GM12878 (cell line): ENCODE measurements around the gene ADARB1. TPM values are rescaled to one million over a fixed set of nuclear protein-coding genes. Genes with fewer than 3 reads are reported as not detected.

Source experiments
- ATAC-seq: fragments of 200-7000 bp; cut with Tn5 transposase; 3 replicates; pipeline ENCODE4 v1.9.1; 2020; ENCODE audit warnings: mild to moderate bottlenecking, moderate library complexity
- BruUV-seq: library from RNA; stranded (reverse); fragments of 400-500 nt; replicated peaks from 2 replicates; lab custom pipeline; 2021; lab: Mats Ljungman, UMichigan
- CTCF ChIA-PET: fragments of 300-600 bp; sonication (Branson Sonifier 250); formaldehyde crosslinking; extraction: SDS; loops from one replicate; lab custom pipeline; 2021; ENCODE audit warnings: inconsistent platforms; lab: Yijun Ruan, JAX
- POLR2A ChIA-PET: fragments of 350-600 bp; formaldehyde crosslinking; extraction: SDS; loops from one replicate; lab custom pipeline; 2021; ENCODE audit warnings: inconsistent platforms; lab: Charles Lee
- RAD21 ChIA-PET: fragments of 300-600 bp; sonication (Branson Sonifier 250); formaldehyde crosslinking; loops from one replicate; lab custom pipeline; 2023; ENCODE audit warnings: antibody characterized with exemption; ENCODE audit not compliant: unreplicated experiment; lab: Charles Lee
- SMC1A ChIA-PET: fragments of 300-600 bp; sonication (Branson Sonifier 250); formaldehyde crosslinking; loops from one replicate; lab custom pipeline; 2023; ENCODE audit not compliant: unreplicated experiment, uncharacterized antibody; lab: Charles Lee
- DNase-seq: peaks from one replicate; pipeline ENCODE4 v3.0.0-alpha.2; 2011; ENCODE audit warnings: low read depth, low spot score
- FAIRE-seq: peaks from 3 replicates; lab custom pipeline; 2011; peaks lifted over from hg19 to GRCh38; lab: Jason Lieb, UNC
- H2AFZ ChIP-seq: 2 replicates; pipeline ENCODE4 v1.6.0; 2011; ENCODE audit warnings: low read depth, low read length, control low read depth; ENCODE audit not compliant: control insufficient read depth
- H3K27ac ChIP-seq: 2 replicates; pipeline ENCODE4 v1.5.1; 2011; ENCODE audit warnings: control low read depth; ENCODE audit not compliant: control insufficient read depth, insufficient read depth
- H3K27me3 ChIP-seq, 2 experiments: replicated peaks in 1 of 2; 2 replicates each; pipeline versions ENCODE4 v1.6.0 to v1.6.1; 2011; ENCODE audit warnings: low read length in 1 of 2; ENCODE audit not compliant: control insufficient read depth in 2 of 2, insufficient read depth in 2 of 2
- H3K36me3 ChIP-seq, 2 experiments: 2 replicates each; pipeline ENCODE4 v1.5.1; 2011; ENCODE audit warnings: low read length in 1 of 2; ENCODE audit not compliant: control insufficient read depth in 2 of 2, insufficient read depth in 2 of 2
- H3K4me1 ChIP-seq: 2 replicates; pipeline ENCODE4 v1.6.1; 2011; ENCODE audit warnings: mild to moderate bottlenecking, low read length, moderate library complexity, mixed read lengths; ENCODE audit not compliant: control insufficient read depth, insufficient read depth
- H3K4me2 ChIP-seq: 2 replicates; pipeline ENCODE4 v1.6.0; 2011; ENCODE audit warnings: control low read depth; ENCODE audit not compliant: control insufficient read depth, insufficient read depth
- H3K4me3 ChIP-seq: fragments of 200-600 bp; sonication (generic); 2 replicates; pipeline ENCODE4 v1.5.1; 2016
- H3K79me2 ChIP-seq: 2 replicates; pipeline ENCODE4 v1.6.0; 2011; ENCODE audit warnings: low read length; ENCODE audit not compliant: control insufficient read depth, insufficient read depth
- H3K9ac ChIP-seq: 2 replicates; pipeline ENCODE4 v1.8.0; 2011; ENCODE audit warnings: low read length, control low read depth, mixed read lengths; ENCODE audit not compliant: control insufficient read depth, insufficient read depth
- H3K9me3 ChIP-seq: replicated peaks from 3 replicates; pipeline ENCODE4 v1.5.1; 2011; ENCODE audit warnings: mild to moderate bottlenecking, low read length; ENCODE audit not compliant: control insufficient read depth, insufficient read depth
- H4K20me1 ChIP-seq: 2 replicates; pipeline ENCODE4 v1.6.0; 2011; ENCODE audit not compliant: control insufficient read depth, insufficient read depth
- BACH1 ChIP-seq: fragments of 450-650 bp; IDR thresholded peaks from 2 replicates; pipeline ENCODE4 v1.6.1; 2017; ENCODE audit warnings: mild to moderate bottlenecking, borderline replicate concordance
- BMI1 ChIP-seq: fragments of 450-650 bp; IDR thresholded peaks from 2 replicates; pipeline ENCODE4 v1.6.1; 2016; ENCODE audit warnings: mild to moderate bottlenecking, moderate library complexity, borderline replicate concordance
- DPF2 ChIP-seq: fragments of 450-650 bp; IDR thresholded peaks from 2 replicates; pipeline ENCODE4 v1.6.1; 2017; ENCODE audit warnings: mild to moderate bottlenecking
- GATAD2B ChIP-seq: fragments of 450-650 bp; conservative IDR thresholded peaks from 2 replicates; pipeline ENCODE4 v1.6.1; 2017; ENCODE audit warnings: low read depth, mild to moderate bottlenecking, moderate library complexity
- HDAC6 ChIP-seq: fragments of 200-600 bp; sonication (generic); IDR thresholded peaks from one replicate; pipeline ENCODE4 v1.8.0; 2017; ENCODE audit warnings: antibody characterized with exemption; ENCODE audit not compliant: unreplicated experiment
- IKZF1 ChIP-seq: fragments of 450-650 bp; conservative IDR thresholded peaks from 2 replicates; pipeline ENCODE4 v1.6.1; 2017; ENCODE audit warnings: antibody characterized with exemption, mild to moderate bottlenecking
- IRF5 ChIP-seq: fragments of 450-650 bp; IDR thresholded peaks from 2 replicates; pipeline ENCODE4 v1.6.1; 2017; ENCODE audit warnings: borderline replicate concordance
- LARP7 ChIP-seq: fragments of 450-650 bp; IDR thresholded peaks from 2 replicates; pipeline ENCODE4 v1.6.1; 2017; ENCODE audit warnings: mild to moderate bottlenecking
- MEF2B ChIP-seq: fragments of 450-650 bp; IDR thresholded peaks from 2 replicates; pipeline ENCODE4 v1.6.1; 2018; ENCODE audit warnings: mild to moderate bottlenecking, moderate library complexity; ENCODE audit not compliant: partially characterized antibody, poor library complexity, severe bottlenecking
- NFIC ChIP-seq: IDR thresholded peaks from 2 replicates; pipeline ENCODE4 v1.6.1; 2012; ENCODE audit warnings: low read depth, mild to moderate bottlenecking, inconsistent platforms, low read length, moderate library complexity
- NFXL1 ChIP-seq: fragments of 450-650 bp; IDR thresholded peaks from 2 replicates; pipeline ENCODE4 v1.6.1; 2017; ENCODE audit warnings: antibody characterized with exemption, mild to moderate bottlenecking, borderline replicate concordance
- NR2F1 ChIP-seq: fragments of 450-650 bp; conservative IDR thresholded peaks from 2 replicates; pipeline ENCODE4 v1.6.1; 2017; ENCODE audit warnings: mild to moderate bottlenecking
- RCOR1 ChIP-seq: conservative IDR thresholded peaks from 2 replicates; pipeline ENCODE4 v1.6.1; 2012; ENCODE audit warnings: low read depth, low read length, improper control_type of control experiment
- SREBF2 ChIP-seq: IDR thresholded peaks from 2 replicates; pipeline ENCODE4 v1.6.1; 2012; ENCODE audit warnings: mild to moderate bottlenecking, low read length
- YBX1 ChIP-seq: fragments of 450-650 bp; IDR thresholded peaks from 2 replicates; pipeline ENCODE4 v1.6.1; 2016; ENCODE audit warnings: antibody characterized with exemption
- ZNF217 ChIP-seq: fragments of 450-650 bp; IDR thresholded peaks from 2 replicates; pipeline ENCODE4 v1.6.1; 2017; ENCODE audit warnings: antibody characterized with exemption, mild to moderate bottlenecking
- WGBS: methylation state at CpG from one replicate; pipeline ENCODE4 v1.1.6; 2016; ENCODE audit warnings: low lambda C conversion rate; ENCODE audit not compliant: insufficient replicate concordance, insufficient coverage; ENCODE audit errors: missing lambda C conversion rate; 5-methylcytosine and 5-hydroxymethylcytosine counted together
- in situ Hi-C: fragments of 300-500 bp; cut with MboI; formaldehyde crosslinking; loops from 9 replicates; pipeline ENCODE4 v1.14.3; 2018; ENCODE audit warnings: mixed read lengths
- intact Hi-C: fragments of 100-400 bp; cut with micrococcal nuclease; formaldehyde crosslinking; loops from one replicate; pipeline ENCODE4 v1.14.2; 2022; ENCODE audit not compliant: unreplicated experiment
- polyA plus RNA-seq, 11 experiments: library from polyadenylated mRNA; depleted of rRNA in 4 of 11; unstranded in 6 of 11; stranded (reverse) in 5 of 11; fragments of >200 nt; fragmentation: Nextera tagmentation in 4 of 11; fragmentation: Illumina TruSeq in 1 of 11; extraction: Ambion mirVana in 4 of 11; extraction: Trizol in 1 of 11; gene quantifications; 1 replicate in 1 of 11; 2 replicates in 10 of 11; pipeline versions ENCODE4 v1.2.1 to v1.2.3, GENCODE V29; 2011 to 2016; ENCODE audit warnings: inconsistent platforms in 2 of 11, missing spikeins in 2 of 11, low read depth in 1 of 11
- total RNA-seq, 4 experiments: library from RNA; depleted of rRNA in 3 of 4; stranded (reverse); fragments of >200 nt in 3 of 4; fragmentation: Illumina TruSeq in 1 of 4; extraction: Trizol in 1 of 4; gene quantifications; 2 replicates each; pipeline versions ENCODE4 v1.2.1 to v1.2.3, GENCODE V29; 2013 to 2021
- TF ChIP-seq, protein P1 (sequence below): fragments of 450-650 bp; conservative IDR thresholded peaks from 2 replicates; pipeline ENCODE4 v1.6.1; 2017; ENCODE audit warnings: mild to moderate bottlenecking, moderate library complexity

ADARB1 gene
- total and polyA plus RNA-seq, 10 of the 15 experiments (the other 5 are each of a cell fraction or from before 2014, with no cell fraction given) = 5.7 to 61.7 (median 25.3) TPM

GRCh38 chr21:45074818-45075595 is 627 bp downstream of the ADARB1 start:
- Histone ChIP-seq H3K79me2 (no peaks in the 10 kb centered on the region), H3K9ac (no peak overlapping the region), H2AFZ (peak overlapping the region; percentile 1), H3K27me3 (peaks cover 0 to 9% of the 10 kb centered on the region in 2 experiments; a peak in 2 of 4 replicates), H4K20me1 (no peaks in the 10 kb centered on the region), H3K4me1 (0 out of 2 replicates have a peak, but pooled peaks cover 5% of the 10 kb centered on the region), H3K27ac (no peak overlapping the region), H3K4me2 (peak overlapping the region; percentile 81)
- DNase-seq (no peak), ATAC-seq (peak; percentile 42)
- intact Hi-C loops = no loop called here
- WGBS = 2% methylated on average over 56 of the region's 98 CpGs
- RAD21 ChIA-PET = interaction anchor here (2.1 kb wide), 1 partner anchor 53 kb away, joined by 12 read pairs; no protein-coding TSS in a partner anchor
- no TSS peak for BruUV-seq
- POLR2A ChIA-PET = interaction anchor here (0.7 to 1.0 kb wide), 2 partner anchors 79 to 557 kb away, joined by 3 read pairs; no protein-coding TSS in a partner anchor
- in situ Hi-C loops = no loop called here
- CTCF ChIA-PET = interaction anchor here (0.6 to 4.5 kb wide), 6 partner anchors 54 to 147 kb away, joined by 3 to 65 read pairs (median 11); no protein-coding TSS in a partner anchor
- TF ChIP-seq DPF2 = peak; percentile 65
- peak; percentile 98 for TF ChIP-seq HDAC6
- 0 out of 2 replicates have a peak, but pooled peaks have one; percentile 36 for TF ChIP-seq NFXL1
- TF ChIP-seq, protein P1, sequence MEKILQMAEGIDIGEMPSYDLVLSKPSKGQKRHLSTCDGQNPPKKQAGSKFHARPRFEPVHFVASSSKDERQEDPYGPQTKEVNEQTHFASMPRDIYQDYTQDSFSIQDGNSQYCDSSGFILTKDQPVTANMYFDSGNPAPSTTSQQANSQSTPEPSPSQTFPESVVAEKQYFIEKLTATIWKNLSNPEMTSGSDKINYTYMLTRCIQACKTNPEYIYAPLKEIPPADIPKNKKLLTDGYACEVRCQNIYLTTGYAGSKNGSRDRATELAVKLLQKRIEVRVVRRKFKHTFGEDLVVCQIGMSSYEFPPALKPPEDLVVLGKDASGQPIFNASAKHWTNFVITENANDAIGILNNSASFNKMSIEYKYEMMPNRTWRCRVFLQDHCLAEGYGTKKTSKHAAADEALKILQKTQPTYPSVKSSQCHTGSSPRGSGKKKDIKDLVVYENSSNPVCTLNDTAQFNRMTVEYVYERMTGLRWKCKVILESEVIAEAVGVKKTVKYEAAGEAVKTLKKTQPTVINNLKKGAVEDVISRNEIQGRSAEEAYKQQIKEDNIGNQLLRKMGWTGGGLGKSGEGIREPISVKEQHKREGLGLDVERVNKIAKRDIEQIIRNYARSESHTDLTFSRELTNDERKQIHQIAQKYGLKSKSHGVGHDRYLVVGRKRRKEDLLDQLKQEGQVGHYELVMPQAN = peak; percentile 65; the same call in 1 of the 2 replicates
- TF ChIP-seq BACH1 = 0 out of 2 replicates have a peak, but pooled peaks have one; percentile 23
- TF ChIP-seq IKZF1 = peak; percentile 74
- peak; percentile 90 for TF ChIP-seq LARP7
- TF ChIP-seq ZNF217 = peak; percentile 74; the same call in 1 of the 2 replicates
- TF ChIP-seq IRF5 = no peak
- TF ChIP-seq NFIC = no peak
- peak; percentile 78 for TF ChIP-seq GATAD2B
- no peak for TF ChIP-seq SREBF2
- TF ChIP-seq BMI1 = no peak
- peak; percentile 84 for TF ChIP-seq MEF2B
- TF ChIP-seq RCOR1 = no peak
- no peak for TF ChIP-seq YBX1
- TF ChIP-seq NR2F1 = 0 out of 2 replicates have a peak, but pooled peaks have one; percentile 32
- TF ChIP-seq, all 136 proteins: peak for 11
- Histone ChIP-seq H3K36me3 (no peaks in the 10 kb centered on the region), H3K9me3 (no peaks in the 10 kb centered on the region; the same call in 2 of the 3 replicates), H3K4me3 (peak overlapping the region; percentile 61; the same call in 1 of the 2 replicates)
- FAIRE-seq = no peak
- SMC1A ChIA-PET = interaction anchor here (2.1 to 6.3 kb wide), 4 partner anchors 11 to 35 kb away, joined by 9 to 35 read pairs (median 14); no protein-coding TSS in a partner anchor
